ENCODE data around the gene ARID3C.

The ARID3C gene

GRCh38 chr9:34592895-34593601 is 35.8 kb downstream of the ARID3C start:
- DNase-seq, result no peak

- DNase-seq, result no peak
Measured at GRCh38 chr9:34591917-34592866, 36.7 kb downstream of the ARID3C start.

GRCh38 chr9:34591248-34591916 is 37.5 kb downstream of the ARID3C start:
- peak; percentile 30 for DNase-seq

GRCh38 chr9:34590381-34591247 is 38.3 kb downstream of the ARID3C start:
- DNase-seq, result no peak

- peak; percentile 14 for DNase-seq
Measured at GRCh38 chr9:34589636-34590380, 39.1 kb downstream of the ARID3C start, which contains the start of gene CNTFR. Gene CNTFR, minus strand, starts transcription at chr9:34589724. Its CDS starts 20,743 bp downstream, at chr9:34568981.

- no peak for DNase-seq
Measured at GRCh38 chr9:34588671-34589635, 39.9 kb downstream of the ARID3C start.

- no peak for DNase-seq
Measured at GRCh38 chr9:34587271-34587670, 41.6 kb downstream of the ARID3C start.

GRCh38 chr9:34585946-34586669 is 42.8 kb downstream of the ARID3C start:
- no peak for DNase-seq

- DNase-seq, result no peak
Measured at GRCh38 chr9:34584970-34585369, 43.9 kb downstream of the ARID3C start.

- no peak for DNase-seq
Measured at GRCh38 chr9:34582787-34583186, 46.1 kb downstream of the ARID3C start.

GRCh38 chr9:34581318-34581717 is 47.5 kb downstream of the ARID3C start:
- no peak for DNase-seq

GRCh38 chr9:34580358-34580757 is 48.5 kb downstream of the ARID3C start:
- DNase-seq, result no peak

- no peak for DNase-seq
Measured at GRCh38 chr9:34579808-34580163, 49.1 kb downstream of the ARID3C start.

GRCh38 chr9:34579104-34579807 is 49.6 kb downstream of the ARID3C start:
- no peak for DNase-seq

- DNase-seq, result no peak
Measured at GRCh38 chr9:34578241-34579103, 50.4 kb downstream of the ARID3C start.

- DNase-seq, result no peak
Measured at GRCh38 chr9:34577400-34578240, 51.2 kb downstream of the ARID3C start.
